ENCODE data around the gene GOLGB1.
"Not testable (repeated sequence)": the region's sequence is repeated elsewhere in the genome, so short reads cannot be mapped to it uniquely, and the experiment has no call there.

The GOLGB1 gene

DNA sequence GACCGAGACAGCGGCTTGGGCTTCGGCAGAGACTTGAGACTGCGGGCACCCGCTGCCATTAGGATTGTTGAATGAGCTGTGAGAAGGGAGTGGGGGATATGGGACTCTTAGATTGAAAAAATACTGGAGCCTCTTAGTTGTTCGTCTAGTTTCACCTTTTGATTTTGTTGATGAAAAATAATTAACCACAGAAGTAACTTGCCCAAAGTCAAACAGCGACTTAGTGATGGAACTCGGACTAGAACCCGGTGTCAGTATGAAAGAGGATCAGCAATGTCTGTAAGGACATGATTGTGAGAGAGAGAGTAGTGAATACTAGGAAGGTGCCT lies 510 bp upstream of the GOLGB1 start:
- Mint-ChIP-seq H3K9me3 (no peaks in the 10 kb centered on the region), H3K4me3 (no peak overlapping the region), H3K27ac (no peak overlapping the region), H3K36me3 (ENCODE audit: low read depth) (no peaks in the 10 kb centered on the region), H3K4me1 (no peaks in the 10 kb centered on the region), H3K27me3 (ENCODE audit: low read depth, poor library complexity) (peaks cover 43% of the 10 kb centered on the region)
- DNase-seq, result no peak
- no peak for TF ChIP-seq CTCF (IDR thresholded peaks at IDR 0.05)

GRCh38 chr3:121748680-121749275 lies 763 bp downstream of the GOLGB1 start:
- Mint-ChIP-seq H3K4me3 (no peak overlapping the region), H3K9me3 (no peaks in the 10 kb centered on the region), H3K27me3 (ENCODE audit: low read depth, poor library complexity) (peaks cover 30% of the 10 kb centered on the region), H3K4me1 (no peaks in the 10 kb centered on the region), H3K36me3 (ENCODE audit: low read depth) (no peaks in the 10 kb centered on the region), H3K27ac (no peak overlapping the region)
- DNase-seq, result no peak
- no peak for TF ChIP-seq CTCF (IDR thresholded peaks at IDR 0.05)

GRCh38 chr3:121747976-121748375 lies 1.6 kb downstream of the GOLGB1 start:
- Mint-ChIP-seq H3K4me1 (no peaks in the 10 kb centered on the region), H3K9me3 (peaks cover 5% of the 10 kb centered on the region), H3K36me3 (ENCODE audit: low read depth) (peaks cover 6% of the 10 kb centered on the region), H3K4me3 (no peak overlapping the region), H3K27me3 (ENCODE audit: low read depth, poor library complexity) (peaks cover 25% of the 10 kb centered on the region), H3K27ac (no peak overlapping the region)
- no peak for TF ChIP-seq CTCF (IDR thresholded peaks at IDR 0.05)
- no peak for DNase-seq

DNA sequence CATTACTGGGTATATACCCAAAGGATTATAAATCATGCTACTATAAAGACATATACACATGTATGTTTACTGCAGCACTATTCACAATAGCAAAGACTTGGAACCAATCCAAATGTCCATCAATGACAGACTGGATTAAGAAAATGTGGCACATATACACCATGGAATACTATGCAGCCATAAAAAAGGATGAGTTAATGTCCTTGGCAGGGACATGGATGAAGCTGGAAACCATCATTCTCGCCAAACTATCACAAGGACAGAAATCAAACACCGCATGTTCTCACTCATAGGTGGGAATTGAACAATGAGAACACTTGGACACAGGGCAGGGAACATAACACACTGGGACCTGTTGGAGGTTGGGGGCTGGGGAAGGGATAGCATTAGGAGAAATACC lies 6.4 kb downstream of the GOLGB1 start:
- not testable (repeated sequence) for H3K4me1 Mint-ChIP-seq; DNase-seq; H3K27ac Mint-ChIP-seq; H3K27me3 Mint-ChIP-seq (ENCODE audit: low read depth, poor library complexity); H3K4me3 Mint-ChIP-seq
- Mint-ChIP-seq H3K9me3 (peaks cover 19% of the 10 kb centered on the region), H3K36me3 (ENCODE audit: low read depth) (peaks cover 37% of the 10 kb centered on the region)

DNA sequence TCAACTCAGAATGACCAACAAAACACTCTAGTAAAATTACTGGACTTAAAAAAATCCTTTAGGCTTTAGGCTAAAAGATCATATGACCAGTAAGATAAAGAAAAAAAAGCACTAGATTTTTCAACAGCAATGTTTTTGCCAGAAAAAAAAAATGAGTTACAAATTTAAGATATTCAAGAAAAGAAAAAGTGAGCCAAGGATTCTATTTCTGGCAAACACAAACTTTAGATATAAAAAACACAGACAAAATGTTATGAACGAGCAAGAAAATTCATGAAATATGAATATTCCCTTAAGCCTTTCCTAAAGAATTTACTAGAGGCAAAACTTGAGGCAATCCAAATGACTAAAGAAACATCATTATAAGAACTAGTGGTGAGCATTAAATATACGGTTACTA lies 8.6 kb downstream of the GOLGB1 start:
- no peak overlapping the region for H3K27ac Mint-ChIP-seq
- peaks cover 19% of the 10 kb centered on the region for H3K9me3 Mint-ChIP-seq
- no peaks in the 10 kb centered on the region for H3K4me1 Mint-ChIP-seq
- no peak for DNase-seq
- H3K36me3 Mint-ChIP-seq (ENCODE audit: low read depth), result peaks cover 44% of the 10 kb centered on the region
- no peaks in the 10 kb centered on the region for H3K27me3 Mint-ChIP-seq (ENCODE audit: low read depth, poor library complexity)
- no peak overlapping the region for H3K4me3 Mint-ChIP-seq
- no peak for TF ChIP-seq CTCF (IDR thresholded peaks at IDR 0.05)

- no peak for TF ChIP-seq CTCF (IDR thresholded peaks at IDR 0.05)
- Mint-ChIP-seq H3K4me1 (no peaks in the 10 kb centered on the region), H3K27ac (no peak overlapping the region), H3K27me3 (ENCODE audit: low read depth, poor library complexity) (peaks cover 3% of the 10 kb centered on the region), H3K36me3 (ENCODE audit: low read depth) (peaks cover 44% of the 10 kb centered on the region), H3K9me3 (peaks cover 19% of the 10 kb centered on the region), H3K4me3 (no peak overlapping the region)
- no peak for DNase-seq
Observed at GRCh38 chr3:121739902-121740301, 9.6 kb downstream of the GOLGB1 start.

All from nephron progenitor cell (in vitro differentiated cells).